ENCODE measurements around the gene NETO2. TPM values are rescaled to one million over a fixed set of nuclear protein-coding genes. Genes with fewer than 3 reads are reported as not detected.
"Not testable (repeated sequence)": the region's sequence is repeated elsewhere in the genome, so short reads cannot be mapped to it uniquely, and the experiment has no call there.

The NETO2 gene
- total RNA-seq, 2 experiments from 2014 or later, result 9.2 to 11.4 TPM

DNA sequence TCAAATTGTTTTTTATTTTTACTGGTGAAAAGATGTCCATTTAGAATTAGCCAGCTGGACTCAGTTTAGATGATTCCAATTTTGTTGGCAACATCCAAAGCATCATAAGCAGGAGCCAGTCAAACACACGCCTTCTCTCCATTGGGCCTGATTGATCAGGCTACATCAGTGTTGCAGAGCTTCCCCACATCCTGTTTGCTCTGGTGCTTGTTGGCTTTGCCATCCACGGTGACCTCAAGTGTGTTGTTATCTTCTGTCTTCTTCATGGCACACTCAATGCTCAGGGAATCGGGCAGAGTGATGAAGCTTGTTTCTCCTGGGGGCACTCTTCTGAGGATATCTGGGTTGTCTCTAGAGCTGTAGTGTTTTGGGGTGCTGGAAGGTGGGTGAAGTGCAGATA, 6.3 kb upstream of the NETO2 start:
- Mint-ChIP-seq H3K27me3 (peaks cover 3% of the 10 kb centered on the region), H3K9me3 (peaks cover 19% of the 10 kb centered on the region), H3K4me3 (no peak overlapping the region), H3K36me3 (peaks cover 24% of the 10 kb centered on the region), H3K4me1 (ENCODE audit: low read depth) (peaks cover 6% of the 10 kb centered on the region), H3K27ac (no peak overlapping the region)
- DNase-seq, result no peak
- ChIA-PET POLR2A (no interaction called here), CTCF (no interaction called here)
- intact Hi-C loops (cut with micrococcal nuclease), result no loop called here

DNA sequence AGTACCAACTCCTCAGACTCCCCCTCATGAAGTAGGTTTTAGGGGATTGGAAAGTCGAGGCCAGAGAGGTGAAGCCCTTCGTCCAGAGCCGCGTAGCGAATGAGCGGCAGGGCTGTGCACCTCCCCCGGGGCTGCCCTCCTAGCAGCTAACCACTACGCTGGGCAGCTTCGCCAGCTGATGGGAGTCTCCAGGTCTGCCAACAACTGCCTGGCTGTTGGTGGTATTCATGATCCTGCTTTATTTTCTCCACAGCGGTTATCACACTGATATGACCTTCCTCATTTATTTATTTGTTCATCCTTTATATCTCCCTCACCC, 773 bp upstream of the NETO2 start:
- peaks cover 1% of the 10 kb centered on the region for H3K36me3 Mint-ChIP-seq
- peaks cover 27% of the 10 kb centered on the region for H3K4me1 Mint-ChIP-seq (ENCODE audit: low read depth)
- no peaks in the 10 kb centered on the region for H3K9me3 Mint-ChIP-seq
- intact Hi-C loops (cut with micrococcal nuclease), result loop anchor here (1.0 to 5.0 kb wide), 6 partner anchors 107 to 1488 kb away; partner anchors contain the start of genes ORC6 and VPS35
- no peak overlapping the region for H3K27ac Mint-ChIP-seq
- POLR2A ChIA-PET, result interaction anchor here (0.9 to 3.5 kb wide), 3 partner anchors 35 to 454 kb away, joined by 3 to 22 read pairs (median 4); partner anchors contain the start of gene DNAJA2
- CTCF ChIA-PET, result interaction anchor here (0.9 to 6.2 kb wide), 20 partner anchors 8 to 1022 kb away, joined by 3 to 113 read pairs (median 5); partner anchors contain the start of genes ABCC12, DNAJA2, ITFG1 and PHKB
- no peak for DNase-seq
- H3K4me3 Mint-ChIP-seq, result peak overlapping the region; percentile 68
- peaks cover 6% of the 10 kb centered on the region for H3K27me3 Mint-ChIP-seq

DNA sequence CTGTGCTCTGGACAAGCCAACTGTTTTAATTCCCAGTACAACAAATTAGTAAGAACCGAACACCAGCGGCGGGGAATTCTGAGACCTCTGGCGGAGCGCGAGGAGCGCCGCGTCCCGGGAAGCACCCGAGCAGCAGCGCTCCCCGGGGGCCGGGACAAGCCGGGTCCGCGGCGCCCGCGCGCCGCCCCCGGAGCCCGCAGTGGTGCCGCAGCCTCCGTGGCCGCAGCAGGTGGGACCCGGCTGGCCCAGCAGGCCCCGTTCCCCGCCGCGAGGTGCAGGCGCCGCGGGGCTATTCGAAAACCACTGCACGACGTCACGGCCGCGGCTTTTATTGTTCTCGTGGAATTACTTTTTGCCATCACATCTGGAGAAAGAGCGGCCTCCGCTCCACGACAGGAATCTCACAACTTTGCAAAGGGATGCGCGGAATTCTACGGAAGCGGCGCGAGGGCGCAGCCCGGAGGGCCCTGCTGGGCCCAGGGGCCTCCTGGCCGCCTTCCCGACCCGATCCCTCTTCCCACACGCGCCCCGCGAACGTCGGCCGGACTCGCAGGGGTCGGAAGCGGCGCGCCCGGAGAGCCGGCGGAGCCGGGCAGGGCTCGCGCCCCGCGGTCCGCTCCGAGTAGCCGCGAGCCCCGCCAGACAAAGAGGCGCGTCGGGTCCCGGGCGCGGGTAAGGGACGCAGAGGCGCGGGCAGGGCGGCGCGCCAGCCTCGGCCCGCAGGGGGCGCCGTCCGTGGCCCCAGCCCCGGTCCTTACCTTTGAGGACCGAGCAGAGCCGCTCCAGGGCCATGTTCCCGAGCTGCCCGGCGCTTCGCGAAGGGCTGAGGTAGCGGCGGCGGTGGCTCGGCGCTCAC, 696 bp downstream of the NETO2 start:
- Mint-ChIP-seq H3K27me3 (peaks cover 6% of the 10 kb centered on the region), H3K27ac (peak overlapping the region; percentile 49), H3K36me3 (peaks cover 3% of the 10 kb centered on the region), H3K9me3 (no peaks in the 10 kb centered on the region), H3K4me1 (ENCODE audit: low read depth) (peaks cover 41% of the 10 kb centered on the region), H3K4me3 (peak overlapping the region; percentile 78)
- intact Hi-C loops (cut with micrococcal nuclease), result loop anchor here (1.0 to 5.0 kb wide), 11 partner anchors 29 to 1489 kb away; partner anchors contain the start of genes C16orf87, ORC6 and VPS35
- DNase-seq, result peak; percentile 80
- CTCF ChIA-PET, result interaction anchor here (0.7 to 6.2 kb wide), 31 partner anchors 21 to 1023 kb away, joined by 3 to 113 read pairs (median 6); partner anchors contain the start of genes ABCC12, DNAJA2, ITFG1 and PHKB
- POLR2A ChIA-PET, result interaction anchor here (0.7 to 3.5 kb wide), 7 partner anchors 26 to 1014 kb away, joined by 3 to 22 read pairs (median 5); partner anchors contain the start of gene DNAJA2

DNA sequence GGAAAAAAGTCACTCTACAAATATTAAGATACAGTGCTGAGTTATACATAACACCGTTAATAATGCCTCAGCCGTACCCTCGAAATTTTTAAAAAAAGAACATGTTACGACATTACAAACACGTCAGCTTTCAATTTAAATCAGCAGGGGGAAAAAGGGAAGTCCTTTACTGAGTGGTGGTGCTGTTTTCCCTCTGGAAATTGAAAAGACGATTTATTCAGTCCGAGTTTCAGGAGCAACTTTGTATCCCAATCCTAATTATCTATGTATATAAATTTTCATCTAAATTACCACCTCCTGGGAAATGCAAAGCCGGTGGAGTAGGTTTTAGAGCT, 1.3 kb downstream of the NETO2 start:
- H3K4me3 Mint-ChIP-seq, result peak overlapping the region; percentile 78
- intact Hi-C loops (cut with micrococcal nuclease), result loop anchor here (1.0 to 5.0 kb wide), 8 partner anchors 28 to 1490 kb away; partner anchors contain the start of genes C16orf87, ORC6 and VPS35
- H3K36me3 Mint-ChIP-seq, result peaks cover 3% of the 10 kb centered on the region
- peaks cover 6% of the 10 kb centered on the region for H3K27me3 Mint-ChIP-seq
- H3K27ac Mint-ChIP-seq, result peak overlapping the region; percentile 49
- DNase-seq, result no peak
- peaks cover 47% of the 10 kb centered on the region for H3K4me1 Mint-ChIP-seq (ENCODE audit: low read depth)
- CTCF ChIA-PET, result interaction anchor here (0.7 to 6.2 kb wide), 30 partner anchors 10 to 1481 kb away, joined by 3 to 113 read pairs (median 6); partner anchors contain the start of genes ABCC12, DNAJA2, ITFG1 and PHKB
- no peaks in the 10 kb centered on the region for H3K9me3 Mint-ChIP-seq
- POLR2A ChIA-PET, result interaction anchor here (0.7 to 3.5 kb wide), 4 partner anchors 25 to 169 kb away, joined by 3 to 22 read pairs (median 12); partner anchors contain the start of gene DNAJA2

DNA sequence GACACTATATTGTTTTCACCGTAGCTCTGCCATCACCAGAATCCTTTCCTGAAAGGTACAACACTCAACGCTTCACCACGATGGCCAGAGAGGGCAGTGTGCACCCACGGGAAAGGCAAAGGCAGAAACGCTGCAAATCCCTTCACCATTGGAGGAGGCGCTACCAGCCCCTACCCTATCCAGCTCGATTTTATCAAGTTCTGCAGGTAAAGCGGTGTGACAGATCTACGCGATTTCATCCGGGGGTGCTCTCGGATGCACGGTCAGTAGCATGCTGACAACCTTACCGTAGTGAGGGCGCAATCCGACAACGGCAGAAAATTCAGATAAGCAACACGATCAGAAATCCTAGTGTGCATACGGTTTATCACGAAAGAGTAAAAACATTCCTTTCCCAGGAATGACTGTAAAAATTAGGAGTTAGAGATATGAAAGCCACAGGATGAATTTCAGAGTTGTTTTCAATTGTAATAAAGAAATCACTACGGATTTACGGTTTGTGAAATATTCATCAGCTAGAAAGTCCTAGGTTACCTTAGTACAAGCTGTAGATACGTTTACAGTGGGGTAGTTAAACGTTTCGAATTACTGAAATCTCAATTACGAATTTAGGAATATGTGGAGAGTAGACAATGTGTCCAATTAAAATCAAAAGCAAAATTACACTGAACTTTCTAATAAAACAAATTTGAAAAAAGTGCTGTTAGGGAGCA, 1.8 kb downstream of the NETO2 start:
- DNase-seq, result peak; percentile 92
- intact Hi-C loops (cut with micrococcal nuclease), result loop anchor here (1.0 to 5.0 kb wide), 11 partner anchors 28 to 1490 kb away; partner anchors contain the start of genes C16orf87, ITFG1, ORC6 and PHKB
- H3K4me3 Mint-ChIP-seq, result peak overlapping the region; percentile 78
- CTCF ChIA-PET, result interaction anchor here (0.6 to 6.2 kb wide), 62 partner anchors 9 to 1481 kb away, joined by 3 to 113 read pairs (median 4); partner anchors contain the start of genes ABCC12, DNAJA2, ITFG1 and PHKB
- POLR2A ChIA-PET, result interaction anchor here (0.7 to 3.5 kb wide), 5 partner anchors 25 to 320 kb away, joined by 3 to 22 read pairs (median 11); partner anchors contain the start of genes DNAJA2 and PHKB
- H3K27ac Mint-ChIP-seq, result peak overlapping the region; percentile 49
- peaks cover 52% of the 10 kb centered on the region for H3K4me1 Mint-ChIP-seq (ENCODE audit: low read depth)
- no peaks in the 10 kb centered on the region for H3K9me3 Mint-ChIP-seq
- H3K27me3 Mint-ChIP-seq, result peaks cover 6% of the 10 kb centered on the region
- peaks cover 3% of the 10 kb centered on the region for H3K36me3 Mint-ChIP-seq

DNA sequence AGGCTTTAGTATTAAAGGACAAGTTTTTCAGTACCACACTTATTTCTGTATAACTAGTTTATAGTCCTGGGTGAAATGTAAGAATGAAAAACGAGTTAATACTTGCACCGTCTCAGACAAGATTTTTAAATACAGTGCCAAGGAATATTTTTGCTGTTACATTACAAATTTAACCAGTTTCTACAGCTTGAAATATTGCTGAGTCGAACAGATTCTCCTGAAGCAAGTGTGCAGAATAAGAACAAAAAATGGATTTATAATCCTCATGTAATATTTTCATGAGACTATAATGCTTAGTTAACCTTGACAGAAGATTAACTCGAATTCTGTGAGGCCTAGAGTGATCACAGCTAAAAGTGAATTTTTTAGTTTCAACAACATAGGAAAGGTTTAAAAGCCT, 3.1 kb downstream of the NETO2 start:
- Mint-ChIP-seq H3K4me3 (no peak overlapping the region), H3K4me1 (ENCODE audit: low read depth) (peaks cover 59% of the 10 kb centered on the region), H3K36me3 (peaks cover 3% of the 10 kb centered on the region), H3K27ac (no peak overlapping the region), H3K27me3 (peaks cover 4% of the 10 kb centered on the region), H3K9me3 (no peaks in the 10 kb centered on the region)
- intact Hi-C loops (cut with micrococcal nuclease), result loop anchor here (1.0 to 5.0 kb wide), 8 partner anchors 123 to 1492 kb away; partner anchors contain the start of genes ITFG1, ORC6, PHKB and VPS35
- CTCF ChIA-PET, result interaction anchor here (0.9 to 6.2 kb wide), 15 partner anchors 8 to 1025 kb away, joined by 3 to 113 read pairs (median 4); partner anchors contain the start of gene ABCC12
- POLR2A ChIA-PET, result interaction anchor here (2.0 kb wide), 1 partner anchor 103 kb away, joined by 11 read pairs; no protein-coding TSS in a partner anchor
- DNase-seq, result no peak

DNA sequence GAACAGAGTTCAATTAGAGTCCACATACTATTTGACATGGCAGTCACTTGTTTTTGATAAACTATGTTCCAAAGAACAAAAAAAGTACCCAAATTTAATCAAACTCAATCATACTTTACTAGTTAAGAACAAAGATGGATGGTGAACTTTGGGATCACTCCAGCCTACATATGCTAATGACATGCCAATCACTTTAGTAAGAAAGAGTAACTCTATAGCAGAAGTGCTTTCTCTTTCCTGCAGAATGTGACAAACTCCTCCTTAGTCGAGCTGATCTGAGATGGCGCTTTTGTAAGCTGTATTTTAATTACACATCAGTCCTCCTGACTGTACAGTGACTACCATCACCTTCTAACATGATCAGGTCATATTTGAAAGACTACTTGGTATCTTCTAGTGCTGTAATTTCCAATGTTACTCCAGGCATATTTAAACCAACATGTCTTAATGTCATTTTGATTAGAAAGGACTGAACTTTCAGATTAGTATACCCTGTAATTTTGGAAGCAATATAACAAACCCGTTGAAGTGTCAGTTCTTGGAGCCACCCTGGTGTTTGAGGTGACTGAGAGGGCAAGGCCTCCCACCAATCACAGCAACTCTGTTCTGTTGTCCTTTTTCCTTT, 4.1 kb downstream of the NETO2 start:
- ChIA-PET CTCF (interaction anchor here (1.0 kb wide), 1 partner anchor 102 kb away, joined by 5 read pairs; no protein-coding TSS in a partner anchor), POLR2A (no interaction called here)
- H3K4me3 Mint-ChIP-seq, result no peak overlapping the region
- DNase-seq, result no peak
- H3K27ac Mint-ChIP-seq, result peak overlapping the region; percentile 64
- intact Hi-C loops (cut with micrococcal nuclease), result loop anchor here (5.0 kb wide), 5 partner anchors 122 to 1493 kb away; partner anchors contain the start of genes ORC6 and VPS35
- H3K36me3 Mint-ChIP-seq, result peaks cover 3% of the 10 kb centered on the region
- H3K27me3 Mint-ChIP-seq, result peaks cover under 1% of the 10 kb centered on the region
- no peaks in the 10 kb centered on the region for H3K9me3 Mint-ChIP-seq
- H3K4me1 Mint-ChIP-seq (ENCODE audit: low read depth), result peaks cover 64% of the 10 kb centered on the region

DNA sequence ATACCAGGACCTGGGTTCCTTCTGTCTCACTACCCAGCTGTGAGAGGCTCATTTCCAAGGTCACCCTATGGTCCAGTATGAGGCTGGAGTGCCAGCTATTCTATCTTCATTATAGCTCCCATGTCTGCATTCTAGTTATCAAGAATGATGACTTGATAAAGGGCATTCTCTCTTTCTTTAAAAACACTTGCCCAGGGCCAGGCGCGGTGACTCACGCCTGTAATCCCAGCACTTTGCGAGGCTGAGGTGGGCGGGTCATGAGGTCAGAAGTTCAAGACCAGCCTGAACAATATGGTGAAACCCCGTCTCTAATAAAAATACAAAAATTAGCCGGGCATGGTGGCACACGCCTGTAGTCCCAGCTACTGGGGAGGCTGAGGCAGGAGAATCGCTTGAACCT, 5.8 kb downstream of the NETO2 start:
- CTCF ChIA-PET, result interaction anchor here (1.0 kb wide), 1 partner anchor 101 kb away, joined by 3 read pairs; no protein-coding TSS in a partner anchor
- POLR2A ChIA-PET; H3K4me3 Mint-ChIP-seq; H3K9me3 Mint-ChIP-seq; H3K36me3 Mint-ChIP-seq; intact Hi-C loops (cut with micrococcal nuclease); H3K27me3 Mint-ChIP-seq; H3K27ac Mint-ChIP-seq: not testable (repeated sequence)
- DNase-seq, result peak; percentile 25
- peaks cover 63% of the 10 kb centered on the region for H3K4me1 Mint-ChIP-seq (ENCODE audit: low read depth)

DNA sequence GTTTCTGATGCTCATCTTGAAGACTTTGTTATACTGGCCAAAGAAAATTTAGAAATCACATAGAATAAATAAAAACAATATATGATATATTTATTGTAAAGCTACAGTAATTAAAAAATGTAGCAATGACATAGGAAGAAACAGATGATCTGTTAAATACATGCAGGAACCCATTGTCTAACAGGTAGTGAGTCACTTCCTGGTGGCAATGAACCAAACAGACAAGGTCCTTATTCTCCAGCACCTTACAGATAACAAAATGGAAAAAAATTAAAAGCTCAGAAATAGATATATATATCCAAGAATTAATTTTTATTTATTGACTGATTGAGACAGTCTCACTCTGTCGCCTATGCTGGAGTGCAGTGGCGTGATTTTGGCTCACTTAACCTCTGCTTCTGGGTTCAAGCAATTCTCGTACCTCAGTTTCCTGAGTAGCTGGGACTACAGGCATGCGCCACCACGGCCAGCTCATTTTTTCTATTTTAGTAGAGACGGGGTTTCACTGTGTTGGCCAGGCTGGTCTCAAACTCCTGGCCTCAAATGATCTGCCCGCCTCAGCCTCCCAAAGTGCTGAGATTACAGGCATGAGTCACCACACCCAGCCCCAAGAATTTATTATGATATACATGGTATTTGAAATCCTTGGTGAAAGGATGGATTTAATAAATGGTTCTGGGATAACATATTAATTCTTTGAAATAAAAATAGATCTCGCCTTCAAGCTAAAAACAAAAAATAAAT, 7.5 kb downstream of the NETO2 start:
- H3K4me3 Mint-ChIP-seq, result no peak overlapping the region
- H3K36me3 Mint-ChIP-seq, result peaks cover 4% of the 10 kb centered on the region
- peak overlapping the region; percentile 79 for H3K27ac Mint-ChIP-seq
- no peaks in the 10 kb centered on the region for H3K27me3 Mint-ChIP-seq
- H3K4me1 Mint-ChIP-seq (ENCODE audit: low read depth), result peaks cover 52% of the 10 kb centered on the region
- peak; percentile 52 for DNase-seq
- CTCF ChIA-PET, result interaction anchor here (0.8 to 1.3 kb wide), 4 partner anchors 9 to 117 kb away, joined by 3 to 8 read pairs (median 5); no protein-coding TSS in a partner anchor
- POLR2A ChIA-PET, result interaction anchor here (1.2 kb wide), 1 partner anchor 22 kb away, joined by 4 read pairs; no protein-coding TSS in a partner anchor
- intact Hi-C loops (cut with micrococcal nuclease), result no loop called here
- H3K9me3 Mint-ChIP-seq, result no peaks in the 10 kb centered on the region

DNA sequence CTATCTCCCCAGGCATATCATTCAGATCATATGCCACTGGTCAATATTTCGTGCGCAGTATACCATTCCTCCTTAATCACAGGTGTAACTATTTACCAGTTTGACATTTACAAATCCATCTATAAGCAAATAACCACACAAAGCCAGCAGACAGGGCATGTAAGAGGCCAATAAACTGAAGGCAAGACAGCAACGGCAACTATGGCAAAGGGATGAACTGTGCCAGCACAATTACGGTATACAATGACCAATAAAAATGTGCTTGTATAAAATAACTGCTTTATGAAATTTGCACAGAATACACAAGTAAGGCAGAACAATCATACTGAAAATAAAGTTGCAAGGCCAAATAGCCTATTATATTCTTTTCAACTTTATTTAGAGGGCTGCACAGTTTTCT, 9.2 kb downstream of the NETO2 start:
- Mint-ChIP-seq H3K36me3 (peaks cover 8% of the 10 kb centered on the region), H3K4me3 (no peak overlapping the region), H3K27ac (no peak overlapping the region), H3K4me1 (ENCODE audit: low read depth) (peaks cover 50% of the 10 kb centered on the region), H3K27me3 (no peaks in the 10 kb centered on the region), H3K9me3 (no peaks in the 10 kb centered on the region)
- CTCF ChIA-PET, result interaction anchor here (3.8 kb wide), 1 partner anchor 7 kb away, joined by 16 read pairs; no protein-coding TSS in a partner anchor
- intact Hi-C loops (cut with micrococcal nuclease), result no loop called here
- DNase-seq, result no peak
- POLR2A ChIA-PET, result no interaction called here
